H1 (cell line): ENCODE measurements around the gene SLC8A1. TPM values are rescaled to one million over a fixed set of nuclear protein-coding genes. Genes with fewer than 3 reads are reported as not detected.

Source experiments
- CTCF ChIA-PET: fragments of 300-600 bp; sonication (Branson Sonifier 250); formaldehyde crosslinking; loops from one replicate; lab custom pipeline; 2021; ENCODE audit not compliant: partially characterized antibody; lab: Charles Lee
- POLR2A ChIA-PET: fragments of 300-600 bp; sonication (Branson Sonifier 250); formaldehyde crosslinking; loops from one replicate; lab custom pipeline; 2021; ENCODE audit warnings: inconsistent platforms; ENCODE audit not compliant: partially characterized antibody; lab: Charles Lee
- DNase-seq, 2 experiments: peaks; one replicate each; pipeline versions ENCODE4 v3.0.0 to v3.0.0-alpha.2; 2010 to 2022; ENCODE audit warnings: low spot score in 2 of 2, low read depth in 1 of 2, mixed read lengths in 1 of 2
- FAIRE-seq: peaks from 2 replicates; lab custom pipeline; 2011; peaks lifted over from hg19 to GRCh38; lab: Jason Lieb, UNC
- H2AFZ ChIP-seq: 2 replicates; pipeline ENCODE4 v1.8.1; 2012; ENCODE audit warnings: low read length, inconsistent platforms
- H2AK5ac ChIP-seq: 2 replicates; pipeline ENCODE4 v1.6.1; 2013; ENCODE audit warnings: low read depth, low read length
- H2BK120ac ChIP-seq: replicated peaks from 2 replicates; pipeline ENCODE3; 2013; ENCODE audit warnings: low read depth, low read length, inconsistent platforms
- H2BK12ac ChIP-seq: 2 replicates; pipeline ENCODE4 v1.6.1; 2013; ENCODE audit warnings: low read depth, low read length
- H2BK15ac ChIP-seq: 2 replicates; pipeline ENCODE4 v1.6.1; 2013; ENCODE audit warnings: low read length
- H2BK20ac ChIP-seq: 2 replicates; pipeline ENCODE4 v1.6.1; 2013; ENCODE audit warnings: low read length
- H2BK5ac ChIP-seq: 2 replicates; pipeline ENCODE4 v1.6.1; 2013; ENCODE audit warnings: low read depth, low read length
- H3K14ac ChIP-seq: 2 replicates; pipeline ENCODE4 v1.6.1; 2013; ENCODE audit warnings: inconsistent platforms; ENCODE audit not compliant: insufficient read length
- H3K18ac ChIP-seq: 2 replicates; pipeline ENCODE4 v1.6.1; 2013; ENCODE audit warnings: low read length; ENCODE audit errors: extremely low read depth
- H3K23ac ChIP-seq: 2 replicates; pipeline ENCODE4 v1.6.1; 2013; ENCODE audit warnings: inconsistent platforms; ENCODE audit not compliant: insufficient read length
- H3K23me2 ChIP-seq: 2 replicates; pipeline ENCODE4 v1.6.1; 2013; ENCODE audit warnings: low read depth, low read length
- H3K27ac ChIP-seq: 2 replicates; pipeline ENCODE4 v1.6.1; 2011; ENCODE audit warnings: low read depth, low read length, inconsistent platforms
- H3K27me3 ChIP-seq, 4 experiments: replicated peaks in 1 of 4; 1 replicate in 1 of 4; 2 replicates in 3 of 4; pipeline versions ENCODE4 v1.6.1 to v1.8.1; 2011 to 2013; ENCODE audit warnings: low read length in 3 of 4, mild to moderate bottlenecking in 3 of 4, inconsistent platforms in 2 of 4, mixed read lengths in 2 of 4, moderate library complexity in 1 of 4; ENCODE audit not compliant: control insufficient read depth in 3 of 4, insufficient read depth in 3 of 4; ENCODE audit errors: extremely low read depth in 1 of 4
- H3K36me3 ChIP-seq, 4 experiments: 2 replicates each; pipeline versions ENCODE4 v1.6.1 to v1.8.1; 2011 to 2013; ENCODE audit warnings: mild to moderate bottlenecking in 4 of 4, low read length in 3 of 4, moderate library complexity in 2 of 4, control low read depth in 1 of 4, inconsistent platforms in 1 of 4; ENCODE audit not compliant: insufficient read depth in 4 of 4, control insufficient read depth in 2 of 4
- H3K4ac ChIP-seq: replicated peaks from 2 replicates; pipeline ENCODE3; 2013; ENCODE audit warnings: low read length, low read depth, mixed read lengths, inconsistent platforms; ENCODE audit not compliant: insufficient read length
- H3K4me1 ChIP-seq, 4 experiments: replicated peaks in 1 of 4; 1 replicate in 1 of 4; 2 replicates in 3 of 4; pipeline versions ENCODE4 v1.6.1 to v1.8.1; 2011 to 2013; ENCODE audit warnings: low read length in 3 of 4, inconsistent platforms in 2 of 4, mixed read lengths in 1 of 4; ENCODE audit not compliant: insufficient read depth in 4 of 4, control insufficient read depth in 3 of 4
- H3K4me2 ChIP-seq, 2 experiments: 2 replicates each; pipeline versions ENCODE4 v1.6.1 to v1.8.1; 2011 to 2013; ENCODE audit warnings: low read depth in 2 of 2, low read length in 2 of 2, control low read depth in 1 of 2, inconsistent platforms in 1 of 2, mild to moderate bottlenecking in 1 of 2; ENCODE audit not compliant: insufficient read depth in 1 of 2
- H3K4me3 ChIP-seq, 4 experiments: fragments of 200-600, 300-600 bp in 1 of 4; sonication (generic), shearing (Covaris generic), sonication (Bioruptor Twin) in 1 of 4; 2 replicates each; pipeline versions ENCODE4 v1.5.1 to v1.8.1; 2011 to 2016; ENCODE audit warnings: low read length in 4 of 4, low read depth in 3 of 4, control low read depth in 2 of 4, inconsistent platforms in 2 of 4, mild to moderate bottlenecking in 2 of 4, mixed read lengths in 1 of 4, moderate library complexity in 1 of 4; ENCODE audit not compliant: insufficient read depth in 2 of 4; ENCODE audit errors: extremely low read depth in 1 of 4
- H3K56ac ChIP-seq: replicated peaks from 2 replicates; pipeline ENCODE3; 2013; ENCODE audit warnings: low read depth, mild to moderate bottlenecking, mixed read lengths, low read length, inconsistent platforms; ENCODE audit not compliant: insufficient read length
- H3K79me1 ChIP-seq: 2 replicates; pipeline ENCODE4 v1.6.1; 2013; ENCODE audit warnings: low read depth, low read length, control low read depth
- H3K79me2 ChIP-seq, 2 experiments: 2 replicates each; pipeline versions ENCODE4 v1.6.1 to v1.8.1; 2012 to 2013; ENCODE audit warnings: low read length in 2 of 2, mild to moderate bottlenecking in 2 of 2, inconsistent platforms in 1 of 2; ENCODE audit not compliant: insufficient read depth in 2 of 2, control insufficient read depth in 1 of 2
- H3K9ac ChIP-seq, 4 experiments: replicated peaks in 1 of 4; 1 replicate in 1 of 4; 2 replicates in 3 of 4; pipeline versions ENCODE4 v1.6.1 to v1.8.1; 2011 to 2013; ENCODE audit warnings: low read depth in 3 of 4, low read length in 3 of 4, control low read depth in 2 of 4, mild to moderate bottlenecking in 2 of 4, moderate library complexity in 2 of 4, inconsistent platforms in 1 of 4; ENCODE audit errors: extremely low read depth in 1 of 4
- H3K9me3 ChIP-seq, 2 experiments: 2 replicates each; pipeline versions ENCODE4 v1.6.1 to v1.8.1; 2012 to 2013; ENCODE audit warnings: mild to moderate bottlenecking in 2 of 2, moderate library complexity in 2 of 2, control low read depth in 1 of 2, inconsistent platforms in 1 of 2, low read depth in 1 of 2, low read length in 1 of 2, mixed read lengths in 1 of 2; ENCODE audit not compliant: insufficient read depth in 2 of 2
- H4K20me1 ChIP-seq, 2 experiments: replicated peaks in 1 of 2; 2 replicates each; pipeline versions ENCODE3 to v1.8.1; 2011 to 2013; ENCODE audit warnings: inconsistent platforms in 2 of 2, low read length in 2 of 2, mild to moderate bottlenecking in 1 of 2; ENCODE audit not compliant: insufficient read depth in 2 of 2, control insufficient read depth in 1 of 2
- H4K5ac ChIP-seq: 2 replicates; pipeline ENCODE4 v1.6.1; 2013; ENCODE audit warnings: low read length, low read depth, mixed read lengths, inconsistent platforms; ENCODE audit not compliant: insufficient read length
- H4K8ac ChIP-seq: 2 replicates; pipeline ENCODE4 v1.8.0; 2013; ENCODE audit warnings: mild to moderate bottlenecking, moderate library complexity, low read length, inconsistent platforms; ENCODE audit not compliant: insufficient read depth; ENCODE audit errors: extremely low read depth
- H4K91ac ChIP-seq: replicated peaks from 2 replicates; pipeline ENCODE3; 2013; ENCODE audit warnings: low read length, mixed read lengths, inconsistent platforms; ENCODE audit not compliant: insufficient read length
- BCL11A ChIP-seq, 2 experiments: IDR thresholded peaks; one replicate each; pipeline ENCODE4 v1.6.1; 2011; ENCODE audit warnings: low read depth in 2 of 2, low read length in 2 of 2, mild to moderate bottlenecking in 2 of 2
- CBX5 ChIP-seq: fragments of 300-800, 300-1000 bp; sonication (generic); IDR thresholded peaks from 2 replicates; pipeline ENCODE4 v1.7.1; 2016; ENCODE audit warnings: antibody characterized with exemption, low read length, low read depth
- CEBPB ChIP-seq: IDR thresholded peaks from 2 replicates; pipeline ENCODE4 v1.6.1; 2012; ENCODE audit warnings: low read depth, low read length
- CHD1 ChIP-seq: IDR thresholded peaks from 2 replicates; pipeline ENCODE4 v1.6.1; 2012; ENCODE audit warnings: low read depth, low read length, improper control_type of control experiment
- KDM5A ChIP-seq: fragments of 200-600 bp; IDR thresholded peaks from 2 replicates; pipeline ENCODE4 v1.7.1; 2012; ENCODE audit warnings: mild to moderate bottlenecking, low read length, inconsistent platforms, mixed read lengths
- PHF8 ChIP-seq: fragments of 200-600 bp; sonication (generic); conservative IDR thresholded peaks from 2 replicates; pipeline ENCODE4 v1.7.1; 2012; ENCODE audit warnings: low read depth, mild to moderate bottlenecking, inconsistent platforms, low read length, moderate library complexity
- POLR2AphosphoS5 ChIP-seq: IDR thresholded peaks from 2 replicates; pipeline ENCODE4 v1.6.1; 2011; ENCODE audit warnings: low read depth, low read length
- POU5F1 ChIP-seq: IDR thresholded peaks from 2 replicates; pipeline ENCODE4 v1.6.1; 2011; ENCODE audit warnings: low read depth, mild to moderate bottlenecking, low read length, moderate library complexity
- RAD21 ChIP-seq, 2 experiments: IDR thresholded peaks in 1 of 2; conservative IDR thresholded peaks in 1 of 2; 2 replicates each; pipeline ENCODE4 v1.6.1; 2011; ENCODE audit warnings: low read depth in 2 of 2, low read length in 2 of 2, improper control_type of control experiment in 1 of 2, inconsistent platforms in 1 of 2, mild to moderate bottlenecking in 1 of 2, moderate library complexity in 1 of 2
- RFX5 ChIP-seq: IDR thresholded peaks from 2 replicates; pipeline ENCODE4 v1.6.1; 2011; ENCODE audit warnings: low read depth, low read length, improper control_type of control experiment, borderline replicate concordance
- SIRT6 ChIP-seq: IDR thresholded peaks from one replicate; pipeline ENCODE4 v1.7.1; 2012; ENCODE audit warnings: low read length, inconsistent platforms
- SRF ChIP-seq: IDR thresholded peaks from 2 replicates; pipeline ENCODE4 v1.6.1; 2011; ENCODE audit warnings: mild to moderate bottlenecking, low read depth, low read length, moderate library complexity
- TAF1 ChIP-seq: IDR thresholded peaks from 2 replicates; pipeline ENCODE4 v1.6.1; 2011; ENCODE audit warnings: mild to moderate bottlenecking, low read depth, low read length
- YY1 ChIP-seq: IDR thresholded peaks from 2 replicates; pipeline ENCODE4 v1.6.1; 2011; ENCODE audit warnings: low read depth, mild to moderate bottlenecking, low read length
- WGBS, 2 experiments: shearing (Covaris generic) in 1 of 2; methylation state at CpG; one replicate each; pipeline versions ENCODE4 v1.1.6 to v1.1.7; 2013 to 2015; ENCODE audit warnings: low lambda C conversion rate in 2 of 2, mixed read lengths in 2 of 2, inconsistent platforms in 1 of 2, low coverage in 1 of 2, missing lambda C conversion rate in 1 of 2; ENCODE audit not compliant: insufficient replicate concordance in 2 of 2, insufficient coverage in 1 of 2, insufficient read length in 1 of 2; ENCODE audit errors: extremely low coverage in 1 of 2, missing lambda C conversion rate in 1 of 2; 5-methylcytosine and 5-hydroxymethylcytosine counted together
- polyA plus RNA-seq, 7 experiments: library from polyadenylated mRNA; depleted of rRNA in 3 of 7; stranded (reverse) in 5 of 7; unstranded in 2 of 7; fragments of >200 nt in 5 of 7; fragments of 200-250 nt in 2 of 7; gene quantifications; 1 replicate in 5 of 7; 2 replicates in 1 of 7; 4 replicates in 1 of 7; pipeline versions ENCODE4 v1.2.1 to v1.2.3, GENCODE V29; 2011 to 2013; ENCODE audit warnings: missing spikeins in 2 of 7, mixed read lengths in 2 of 7
- total RNA-seq: library from RNA; stranded (reverse); fragmentation: NEBNext Ultra II Directional; extraction: Animal tissue kit (Norgen Biotek cat#: 25700); gene quantifications from 2 replicates; pipeline ENCODE4 v1.2.1, GENCODE V29; 2021

SLC8A1 gene
- total and polyA plus RNA-seq, 2 of the 8 experiments (the other 6 are each of a cell fraction or from before 2014, with no cell fraction given): 0.68 to 3.6 TPM

DNA sequence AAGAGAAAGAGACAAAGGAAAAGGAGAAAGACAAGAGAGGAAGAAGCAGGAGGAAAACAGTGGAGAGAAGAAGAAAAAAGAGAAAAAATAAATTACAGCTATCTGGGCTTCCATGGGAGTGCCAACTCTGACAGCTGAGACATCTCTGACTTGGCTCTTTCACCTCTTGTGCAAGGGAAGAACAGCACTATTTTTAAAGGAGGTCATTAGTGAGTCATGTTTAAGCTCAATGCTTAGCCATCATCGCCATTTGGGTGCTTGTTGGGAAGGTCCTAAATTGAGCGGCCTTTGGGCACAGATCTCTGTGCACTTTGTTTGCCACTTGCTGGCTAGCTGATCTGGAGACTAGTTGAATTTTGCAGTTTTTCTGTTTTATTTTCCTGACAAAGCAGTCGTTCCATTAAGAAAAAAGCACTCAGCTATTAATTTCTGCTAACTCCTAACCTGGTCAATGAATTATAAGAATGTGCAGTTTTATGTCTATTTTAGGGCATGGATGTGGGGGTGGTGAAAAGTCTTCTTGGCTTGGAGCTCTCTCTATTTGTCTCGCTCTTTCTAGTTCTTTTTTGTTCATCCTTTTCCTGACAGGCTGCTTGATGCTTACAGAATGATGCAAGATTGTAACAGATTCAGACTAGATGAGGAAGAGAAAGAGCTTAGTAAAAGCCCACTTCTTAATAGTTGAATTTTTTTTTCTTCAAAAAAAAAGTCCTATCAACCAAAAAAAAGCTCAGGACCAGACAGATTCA is 231.5 kb downstream of the SLC8A1 start:
- Histone ChIP-seq H3K18ac (no peak overlapping the region), H3K4me1 (no peaks in the 10 kb centered on the region), H3K4me3 (no peak overlapping the region), H2AK5ac (no peak overlapping the region), H3K23me2 (no peaks in the 10 kb centered on the region), H2BK20ac (no peak overlapping the region), H3K4ac (no peak overlapping the region), H3K27me3 (no peaks in the 10 kb centered on the region), H3K27ac (no peak overlapping the region), H3K4me2 (no peak overlapping the region), H3K23ac (no peak overlapping the region), H3K9ac (no peak overlapping the region), H3K14ac (no peak overlapping the region), H3K79me1 (no peaks in the 10 kb centered on the region), H2BK12ac (no peak overlapping the region), H2BK120ac (no peak overlapping the region), H3K56ac (no peak overlapping the region), H4K8ac (no peak overlapping the region), H3K9me3 (no peaks in the 10 kb centered on the region), H4K20me1 (no peaks in the 10 kb centered on the region), H2BK15ac (no peak overlapping the region), H2BK5ac (no peak overlapping the region), H3K36me3 (no peaks in the 10 kb centered on the region), H4K91ac (no peak overlapping the region), H4K5ac (no peak overlapping the region), H3K79me2 (no peaks in the 10 kb centered on the region), H2AFZ (no peak overlapping the region)
- 83% methylated on average over 4 of the region's 4 CpGs; no CpG with 5 or more reads in 1 of the 2 experiments for WGBS, 2 experiments
- ChIA-PET POLR2A (no interaction called here), CTCF (interaction anchor here (1.5 kb wide), 1 partner anchor 10 kb away, joined by 5 read pairs; no protein-coding TSS in a partner anchor)
- no peak for FAIRE-seq
- no peak for DNase-seq
- TF ChIP-seq BCL11A (IDR thresholded peaks at IDR 0.05; ENCODE audit: low read depth in 2 of 2, low read length in 2 of 2) (no peak), POU5F1 (no peak), YY1 (no peak), CEBPB (no peak), CHD1 (no peak), KDM5A (no peak), TAF1 (no peak), POLR2AphosphoS5 (no peak), RFX5 (no peak), SIRT6 (no peak), RAD21 (IDR thresholded peaks at IDR 0.05 in 1 of 2, conservative IDR thresholded peaks at IDR 0.05 in 1 of 2; ENCODE audit: low read depth in 2 of 2, low read length in 2 of 2) (no peak), CBX5 (no peak), SRF (no peak), PHF8 (no peak)
